ENCODE results near the gene PERM1. TPM values are rescaled to one million over a fixed set of nuclear protein-coding genes. Genes with fewer than 3 reads are reported as not detected.

PERM1 gene
- total RNA-seq, 1 experiment from 2014 or later: not detected

DNA sequence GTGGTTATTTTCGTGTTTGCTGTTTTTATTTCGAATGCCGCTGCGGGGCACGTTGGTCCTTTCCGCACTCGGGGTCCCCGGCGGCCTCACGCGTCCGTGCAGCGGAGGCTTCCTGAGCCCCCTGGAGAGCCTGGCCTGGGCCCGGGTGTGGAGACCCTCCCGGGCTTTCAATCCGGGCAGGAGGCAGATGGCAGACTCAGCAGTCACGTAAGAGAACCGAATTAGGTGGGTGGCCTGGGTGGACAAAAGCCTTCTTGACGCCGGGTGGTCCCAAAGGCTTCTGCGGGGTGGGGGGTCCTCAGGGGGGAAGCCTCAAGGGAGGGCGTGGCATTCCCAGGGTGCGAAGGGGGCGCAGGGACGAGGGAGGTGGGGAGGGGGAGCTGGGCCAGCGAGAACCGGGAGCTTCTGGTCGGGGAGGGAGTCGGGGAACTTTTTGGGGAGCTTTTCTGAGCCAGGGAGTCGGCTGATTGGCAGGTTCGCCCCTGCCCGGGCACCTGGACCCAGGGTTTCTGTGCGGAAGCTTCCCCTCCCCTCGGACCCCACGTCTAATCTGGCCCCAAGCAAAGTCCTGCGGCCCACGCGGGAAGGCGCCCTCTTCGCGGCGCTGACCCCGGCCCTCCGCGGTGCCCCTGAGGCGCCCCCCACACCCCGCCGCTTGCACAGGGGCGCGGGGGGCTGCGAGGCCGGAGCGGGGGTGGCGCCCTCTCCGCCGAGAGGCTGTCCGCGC is 19.3 kb upstream of the PERM1 start:
- H3K36me3 Mint-ChIP-seq: no peaks in the 10 kb centered on the region
- DNase-seq (ENCODE audit: low spot score): no peak
- H3K4me3 Mint-ChIP-seq: peak overlapping the region; percentile 70
- ChIA-PET CTCF (interaction anchor here (0.6 to 4.1 kb wide), 18 partner anchors 9 to 338 kb away, joined by 3 to 47 read pairs (median 8); partner anchors contain the start of genes AGRN, ISG15, PERM1 and PLEKHN1), POLR2A (interaction anchor here (1.4 to 2.9 kb wide), 2 partner anchors 13 to 18 kb away, joined by 8 to 11 read pairs; partner anchors contain the start of genes AGRN and ISG15)
- H3K9me3 Mint-ChIP-seq: no peaks in the 10 kb centered on the region
- H3K27me3 Mint-ChIP-seq (ENCODE audit: low read depth): peaks cover 72% of the 10 kb centered on the region
- no peak overlapping the region for H3K27ac Mint-ChIP-seq
- no peak for ATAC-seq
- TF ChIP-seq FOXK1 (CRISPR knock-in tag; IDR thresholded peaks at IDR 0.05): no peak
- no peak for TF ChIP-seq ZNF416 (CRISPR knock-in tag; IDR thresholded peaks at IDR 0.05)
- TF ChIP-seq, protein P1, sequence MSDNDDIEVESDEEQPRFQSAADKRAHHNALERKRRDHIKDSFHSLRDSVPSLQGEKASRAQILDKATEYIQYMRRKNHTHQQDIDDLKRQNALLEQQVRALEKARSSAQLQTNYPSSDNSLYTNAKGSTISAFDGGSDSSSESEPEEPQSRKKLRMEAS (CRISPR knock-in tag; IDR thresholded peaks at IDR 0.05): 0 out of 2 replicates have a peak, but pooled peaks have one; percentile 57
- TF ChIP-seq NR1H2 (CRISPR knock-in tag; IDR thresholded peaks at IDR 0.05): no peak
- H3K4me1 Mint-ChIP-seq: peaks cover 15% of the 10 kb centered on the region

DNA sequence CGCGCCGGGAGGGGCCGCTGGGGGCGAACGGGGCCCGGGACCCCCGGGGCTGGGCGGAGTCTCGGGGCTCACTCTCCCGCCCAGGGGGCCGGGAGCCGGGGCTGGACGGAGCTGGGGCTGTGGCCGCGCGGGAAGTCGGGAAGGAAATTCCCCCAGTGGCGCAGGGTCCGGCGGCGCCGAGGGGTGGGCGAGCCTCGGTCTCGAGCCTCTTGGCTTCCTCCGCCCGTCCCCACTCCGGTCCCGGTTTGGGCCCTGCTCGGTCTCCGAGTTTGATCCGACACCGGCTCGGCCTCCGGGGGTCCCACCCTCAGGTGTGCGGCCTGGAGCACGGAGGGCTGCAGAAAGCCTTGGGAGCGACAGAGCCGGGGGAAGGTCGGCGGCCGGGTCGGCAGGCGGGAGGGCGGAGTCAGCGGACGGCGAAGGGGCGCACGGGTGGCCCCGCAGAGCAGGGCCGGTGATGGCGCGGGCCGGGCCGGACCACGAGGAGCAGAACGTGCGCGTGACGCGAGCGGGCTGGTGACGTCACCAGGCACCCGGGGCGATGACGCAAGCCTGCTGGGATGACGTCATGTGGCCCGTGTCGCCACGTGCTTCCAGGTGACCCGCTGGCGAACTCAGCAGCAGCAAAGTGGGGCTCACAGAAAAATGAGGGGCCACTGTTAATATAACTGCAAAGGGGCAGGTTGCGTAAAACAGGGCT is 18.6 kb upstream of the PERM1 start:
- ChIA-PET POLR2A (interaction anchor here (1.4 to 2.9 kb wide), 2 partner anchors 13 to 19 kb away, joined by 8 to 11 read pairs; partner anchors contain the start of genes AGRN and ISG15), CTCF (interaction anchor here (0.6 to 4.1 kb wide), 15 partner anchors 9 to 339 kb away, joined by 3 to 47 read pairs (median 11); partner anchors contain the start of genes AGRN, ISG15 and PERM1)
- Mint-ChIP-seq H3K27ac (peak overlapping the region; percentile 92; the same call in 1 of the 2 replicates), H3K27me3 (ENCODE audit: low read depth) (peaks cover 75% of the 10 kb centered on the region), H3K9me3 (no peaks in the 10 kb centered on the region), H3K36me3 (no peaks in the 10 kb centered on the region), H3K4me3 (peak overlapping the region; percentile 70), H3K4me1 (peaks cover 15% of the 10 kb centered on the region)
- ATAC-seq: peak; percentile 20
- DNase-seq (ENCODE audit: low spot score): peak; percentile 75
- TF ChIP-seq ELF4 (CRISPR knock-in tag; IDR thresholded peaks at IDR 0.05; ENCODE audit: low read depth): no peak
- peak; percentile 76; the same call in 1 of the 2 replicates for TF ChIP-seq RELA (CRISPR knock-in tag; IDR thresholded peaks at IDR 0.05; ENCODE audit: borderline replicate concordance)
- TF ChIP-seq ZNF423 (CRISPR knock-in tag; IDR thresholded peaks at IDR 0.05): peak; percentile 50; the same call in 1 of the 2 replicates
- no peak; the same call in 1 of the 2 replicates for TF ChIP-seq ZNF263 (CRISPR knock-in tag; IDR thresholded peaks at IDR 0.05; ENCODE audit: low read depth)
- no peak for TF ChIP-seq MXD4 (CRISPR knock-in tag; IDR thresholded peaks at IDR 0.05; ENCODE audit: borderline replicate concordance)
- TF ChIP-seq GABPB1 (CRISPR knock-in tag; IDR thresholded peaks at IDR 0.05): peak; percentile 88
- TF ChIP-seq, protein P2, sequence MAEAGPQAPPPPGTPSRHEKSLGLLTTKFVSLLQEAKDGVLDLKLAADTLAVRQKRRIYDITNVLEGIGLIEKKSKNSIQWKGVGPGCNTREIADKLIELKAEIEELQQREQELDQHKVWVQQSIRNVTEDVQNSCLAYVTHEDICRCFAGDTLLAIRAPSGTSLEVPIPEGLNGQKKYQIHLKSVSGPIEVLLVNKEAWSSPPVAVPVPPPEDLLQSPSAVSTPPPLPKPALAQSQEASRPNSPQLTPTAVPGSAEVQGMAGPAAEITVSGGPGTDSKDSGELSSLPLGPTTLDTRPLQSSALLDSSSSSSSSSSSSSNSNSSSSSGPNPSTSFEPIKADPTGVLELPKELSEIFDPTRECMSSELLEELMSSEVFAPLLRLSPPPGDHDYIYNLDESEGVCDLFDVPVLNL (CRISPR knock-in tag; IDR thresholded peaks at IDR 0.05; ENCODE audit: borderline replicate concordance, low read depth): no peak
- TF ChIP-seq, protein P3, sequence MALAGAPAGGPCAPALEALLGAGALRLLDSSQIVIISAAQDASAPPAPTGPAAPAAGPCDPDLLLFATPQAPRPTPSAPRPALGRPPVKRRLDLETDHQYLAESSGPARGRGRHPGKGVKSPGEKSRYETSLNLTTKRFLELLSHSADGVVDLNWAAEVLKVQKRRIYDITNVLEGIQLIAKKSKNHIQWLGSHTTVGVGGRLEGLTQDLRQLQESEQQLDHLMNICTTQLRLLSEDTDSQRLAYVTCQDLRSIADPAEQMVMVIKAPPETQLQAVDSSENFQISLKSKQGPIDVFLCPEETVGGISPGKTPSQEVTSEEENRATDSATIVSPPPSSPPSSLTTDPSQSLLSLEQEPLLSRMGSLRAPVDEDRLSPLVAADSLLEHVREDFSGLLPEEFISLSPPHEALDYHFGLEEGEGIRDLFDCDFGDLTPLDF (CRISPR knock-in tag; IDR thresholded peaks at IDR 0.05): peak; percentile 85; the same call in 1 of the 2 replicates
- TF ChIP-seq GRHL2 (CRISPR knock-in tag; IDR thresholded peaks at IDR 0.05; ENCODE audit: insufficient replicate concordance, severe bottlenecking): no peak
- TF ChIP-seq, protein P4, sequence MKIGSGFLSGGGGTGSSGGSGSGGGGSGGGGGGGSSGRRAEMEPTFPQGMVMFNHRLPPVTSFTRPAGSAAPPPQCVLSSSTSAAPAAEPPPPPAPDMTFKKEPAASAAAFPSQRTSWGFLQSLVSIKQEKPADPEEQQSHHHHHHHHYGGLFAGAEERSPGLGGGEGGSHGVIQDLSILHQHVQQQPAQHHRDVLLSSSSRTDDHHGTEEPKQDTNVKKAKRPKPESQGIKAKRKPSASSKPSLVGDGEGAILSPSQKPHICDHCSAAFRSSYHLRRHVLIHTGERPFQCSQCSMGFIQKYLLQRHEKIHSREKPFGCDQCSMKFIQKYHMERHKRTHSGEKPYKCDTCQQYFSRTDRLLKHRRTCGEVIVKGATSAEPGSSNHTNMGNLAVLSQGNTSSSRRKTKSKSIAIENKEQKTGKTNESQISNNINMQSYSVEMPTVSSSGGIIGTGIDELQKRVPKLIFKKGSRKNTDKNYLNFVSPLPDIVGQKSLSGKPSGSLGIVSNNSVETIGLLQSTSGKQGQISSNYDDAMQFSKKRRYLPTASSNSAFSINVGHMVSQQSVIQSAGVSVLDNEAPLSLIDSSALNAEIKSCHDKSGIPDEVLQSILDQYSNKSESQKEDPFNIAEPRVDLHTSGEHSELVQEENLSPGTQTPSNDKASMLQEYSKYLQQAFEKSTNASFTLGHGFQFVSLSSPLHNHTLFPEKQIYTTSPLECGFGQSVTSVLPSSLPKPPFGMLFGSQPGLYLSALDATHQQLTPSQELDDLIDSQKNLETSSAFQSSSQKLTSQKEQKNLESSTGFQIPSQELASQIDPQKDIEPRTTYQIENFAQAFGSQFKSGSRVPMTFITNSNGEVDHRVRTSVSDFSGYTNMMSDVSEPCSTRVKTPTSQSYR (CRISPR knock-in tag; IDR thresholded peaks at IDR 0.05): no peak
- TF ChIP-seq, protein P5, sequence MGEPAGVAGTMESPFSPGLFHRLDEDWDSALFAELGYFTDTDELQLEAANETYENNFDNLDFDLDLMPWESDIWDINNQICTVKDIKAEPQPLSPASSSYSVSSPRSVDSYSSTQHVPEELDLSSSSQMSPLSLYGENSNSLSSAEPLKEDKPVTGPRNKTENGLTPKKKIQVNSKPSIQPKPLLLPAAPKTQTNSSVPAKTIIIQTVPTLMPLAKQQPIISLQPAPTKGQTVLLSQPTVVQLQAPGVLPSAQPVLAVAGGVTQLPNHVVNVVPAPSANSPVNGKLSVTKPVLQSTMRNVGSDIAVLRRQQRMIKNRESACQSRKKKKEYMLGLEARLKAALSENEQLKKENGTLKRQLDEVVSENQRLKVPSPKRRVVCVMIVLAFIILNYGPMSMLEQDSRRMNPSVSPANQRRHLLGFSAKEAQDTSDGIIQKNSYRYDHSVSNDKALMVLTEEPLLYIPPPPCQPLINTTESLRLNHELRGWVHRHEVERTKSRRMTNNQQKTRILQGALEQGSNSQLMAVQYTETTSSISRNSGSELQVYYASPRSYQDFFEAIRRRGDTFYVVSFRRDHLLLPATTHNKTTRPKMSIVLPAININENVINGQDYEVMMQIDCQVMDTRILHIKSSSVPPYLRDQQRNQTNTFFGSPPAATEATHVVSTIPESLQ (CRISPR knock-in tag; IDR thresholded peaks at IDR 0.05): no peak
- TF ChIP-seq, protein P6, sequence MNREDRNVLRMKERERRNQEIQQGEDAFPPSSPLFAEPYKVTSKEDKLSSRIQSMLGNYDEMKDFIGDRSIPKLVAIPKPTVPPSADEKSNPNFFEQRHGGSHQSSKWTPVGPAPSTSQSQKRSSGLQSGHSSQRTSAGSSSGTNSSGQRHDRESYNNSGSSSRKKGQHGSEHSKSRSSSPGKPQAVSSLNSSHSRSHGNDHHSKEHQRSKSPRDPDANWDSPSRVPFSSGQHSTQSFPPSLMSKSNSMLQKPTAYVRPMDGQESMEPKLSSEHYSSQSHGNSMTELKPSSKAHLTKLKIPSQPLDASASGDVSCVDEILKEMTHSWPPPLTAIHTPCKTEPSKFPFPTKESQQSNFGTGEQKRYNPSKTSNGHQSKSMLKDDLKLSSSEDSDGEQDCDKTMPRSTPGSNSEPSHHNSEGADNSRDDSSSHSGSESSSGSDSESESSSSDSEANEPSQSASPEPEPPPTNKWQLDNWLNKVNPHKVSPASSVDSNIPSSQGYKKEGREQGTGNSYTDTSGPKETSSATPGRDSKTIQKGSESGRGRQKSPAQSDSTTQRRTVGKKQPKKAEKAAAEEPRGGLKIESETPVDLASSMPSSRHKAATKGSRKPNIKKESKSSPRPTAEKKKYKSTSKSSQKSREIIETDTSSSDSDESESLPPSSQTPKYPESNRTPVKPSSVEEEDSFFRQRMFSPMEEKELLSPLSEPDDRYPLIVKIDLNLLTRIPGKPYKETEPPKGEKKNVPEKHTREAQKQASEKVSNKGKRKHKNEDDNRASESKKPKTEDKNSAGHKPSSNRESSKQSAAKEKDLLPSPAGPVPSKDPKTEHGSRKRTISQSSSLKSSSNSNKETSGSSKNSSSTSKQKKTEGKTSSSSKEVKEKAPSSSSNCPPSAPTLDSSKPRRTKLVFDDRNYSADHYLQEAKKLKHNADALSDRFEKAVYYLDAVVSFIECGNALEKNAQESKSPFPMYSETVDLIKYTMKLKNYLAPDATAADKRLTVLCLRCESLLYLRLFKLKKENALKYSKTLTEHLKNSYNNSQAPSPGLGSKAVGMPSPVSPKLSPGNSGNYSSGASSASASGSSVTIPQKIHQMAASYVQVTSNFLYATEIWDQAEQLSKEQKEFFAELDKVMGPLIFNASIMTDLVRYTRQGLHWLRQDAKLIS (CRISPR knock-in tag; IDR thresholded peaks at IDR 0.05; ENCODE audit: borderline replicate concordance): no peak
- TF ChIP-seq RORB (CRISPR knock-in tag; IDR thresholded peaks at IDR 0.05): no peak
- TF ChIP-seq ZNF416 (CRISPR knock-in tag; IDR thresholded peaks at IDR 0.05): no peak
- no peak; the same call in 1 of the 2 replicates for TF ChIP-seq ESRRA (CRISPR knock-in tag; IDR thresholded peaks at IDR 0.05; ENCODE audit: borderline replicate concordance)
- peak; percentile 61; the same call in 1 of the 2 replicates for TF ChIP-seq NFE2L1 (CRISPR knock-in tag; IDR thresholded peaks at IDR 0.05)
- no peak for TF ChIP-seq PRRX2 (CRISPR knock-in tag; IDR thresholded peaks at IDR 0.05)

Measured in WTC11 (cell line).